Measurements from ENCODE around the gene PIK3R5. TPM values are rescaled to one million over a fixed set of nuclear protein-coding genes. Genes with fewer than 3 reads are reported as not detected.

The PIK3R5 gene
- total and polyA plus RNA-seq, 2 donors (not counting 3 experiments of a cell fraction or from before 2014, with no cell fraction given): not detected

GRCh38 chr17:8847891-8848290 lies 117.6 kb downstream of the PIK3R5 start:
- Histone ChIP-seq H3K4me2 (ENCODE audit: insufficient read depth, low read length) (no peak overlapping the region), H4K20me1 (replicated peaks; ENCODE audit: control insufficient read depth, extremely low read depth, insufficient read depth, low read length) (no peaks in the 10 kb centered on the region), H3K27ac (ENCODE audit: insufficient read depth, low read depth, low read length) (no peak overlapping the region), H3K27me3 (ENCODE audit: control insufficient read depth in 2 of 2, insufficient read depth in 2 of 2, low read length in 2 of 2) (no peaks in the 10 kb centered on the region), H3K9me3 (replicated peaks; ENCODE audit: control insufficient read depth, insufficient read depth, low read length) (no peaks in the 10 kb centered on the region), H3K36me3 (ENCODE audit: control insufficient read depth in 2 of 2, extremely low read depth in 1 of 2, insufficient read depth in 2 of 2, low read length in 2 of 2) (no peaks in the 10 kb centered on the region), H2AFZ (ENCODE audit: low read depth, low read length) (no peak overlapping the region), H3K9ac (replicated peaks; ENCODE audit: extremely low read depth, insufficient read depth, low read length) (no peak overlapping the region), H3K4me3 (replicated peaks in 1 of 3; ENCODE audit: insufficient read depth in 1 of 3, low read depth in 1 of 3, low read length in 3 of 3) (no peak overlapping the region), H3K79me2 (ENCODE audit: control insufficient read depth, insufficient read depth, low read length) (no peaks in the 10 kb centered on the region), H3K9me1 (replicated peaks; ENCODE audit: control insufficient read depth, extremely low read depth, insufficient read depth, low read length) (no peaks in the 10 kb centered on the region), H3K4me1 (ENCODE audit: control insufficient read depth, extremely low read depth, insufficient read depth, low read length) (no peaks in the 10 kb centered on the region)
- CTCF ChIA-PET: no interaction called here
- TF ChIP-seq GATA2 (IDR thresholded peaks at IDR 0.05; ENCODE audit: insufficient read depth, insufficient read length, low read depth, low read length) (no peak), MYC (IDR thresholded peaks at IDR 0.05; ENCODE audit: low read depth, low read length) (no peak), POLR2A (IDR thresholded peaks at IDR 0.05; ENCODE audit: low read depth, low read length) (no peak), FOS (IDR thresholded peaks at IDR 0.05; ENCODE audit: borderline replicate concordance, insufficient read depth, low read length) (no peak), EZH2 (IDR thresholded peaks at IDR 0.05; ENCODE audit: borderline replicate concordance, low read depth, low read length, severe bottlenecking) (no peak), JUN (IDR thresholded peaks at IDR 0.05; ENCODE audit: borderline replicate concordance, insufficient read depth, insufficient read length, low read depth) (no peak), POLR2AphosphoS5 (IDR thresholded peaks at IDR 0.05; ENCODE audit: insufficient read depth, low read depth, low read length) (no peak), CTCF (IDR thresholded peaks at IDR 0.05; ENCODE audit: extremely low read depth in 1 of 2, insufficient read depth in 1 of 2, low read depth in 1 of 2, low read length in 2 of 2) (no peak)
- TF ChIP-seq, protein P1, sequence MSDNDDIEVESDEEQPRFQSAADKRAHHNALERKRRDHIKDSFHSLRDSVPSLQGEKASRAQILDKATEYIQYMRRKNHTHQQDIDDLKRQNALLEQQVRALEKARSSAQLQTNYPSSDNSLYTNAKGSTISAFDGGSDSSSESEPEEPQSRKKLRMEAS (IDR thresholded peaks at IDR 0.05; ENCODE audit: insufficient read depth, insufficient read length): no peak
- FAIRE-seq: no peak
- POLR2A ChIA-PET: no interaction called here
- no peak for DNase-seq (ENCODE audit: low read depth, low spot score)
- intact Hi-C loops (cut with micrococcal nuclease): no loop called here
- no TSS peak for BruUV-seq (replicated peaks)
- dilution Hi-C loops (cut with MboI; ENCODE audit: extremely low pct_ligation_motif_present, low sequenced_read_pairs): no loop called here

Data from endothelial cell of umbilical vein (primary cell).